ENCODE data around the gene SH3PXD2A. TPM values are rescaled to one million over a fixed set of nuclear protein-coding genes. Genes with fewer than 3 reads are reported as not detected.

The SH3PXD2A gene
- total and polyA plus RNA-seq, 9 of the 15 experiments (the other 6 are each of a cell fraction or from before 2014, with no cell fraction given): 0.41 to 9.3 (median 2.5) TPM

GRCh38 chr10:103696411-103697145, 158.8 kb downstream of the SH3PXD2A start (continued):
- TF ChIP-seq PRDM10 (IDR thresholded peaks at IDR 0.05; ENCODE audit: partially characterized antibody) (peak; percentile 85), ZFP1 (CRISPR knock-in tag; IDR thresholded peaks at IDR 0.05) (no peak), ZBTB40 (IDR thresholded peaks at IDR 0.05) (no peak), ZBTB40 (CRISPR knock-in tag; IDR thresholded peaks at IDR 0.05) (no peak), TCF3 (CRISPR knock-in tag; IDR thresholded peaks at IDR 0.05) (no peak), HIVEP1 (CRISPR knock-in tag; IDR thresholded peaks at IDR 0.05) (no peak), ZNF133 (CRISPR knock-in tag; IDR thresholded peaks at IDR 0.05) (no peak), JUND (IDR thresholded peaks at IDR 0.05; ENCODE audit: borderline replicate concordance, low read depth, low read length) (peak; percentile 61; the same call in 1 of the 2 replicates), JUND (tag; IDR thresholded peaks at IDR 0.05; ENCODE audit: borderline replicate concordance, low read depth, low read length) (peak; percentile 38; the same call in 1 of the 3 replicates), ARID1B (IDR thresholded peaks at IDR 0.05) (peak; percentile 41), TFAP4 (CRISPR knock-in tag; IDR thresholded peaks at IDR 0.05; ENCODE audit: borderline replicate concordance) (peak; percentile 37), ETV5 (CRISPR knock-in tag; IDR thresholded peaks at IDR 0.05; ENCODE audit: low read depth) (peak; percentile 92), DLX4 (CRISPR knock-in tag; IDR thresholded peaks at IDR 0.05) (no peak)

Measured in K562 (cell line).